ENCODE data around the gene AXIN2. TPM values are rescaled to one million over a fixed set of nuclear protein-coding genes. Genes with fewer than 3 reads are reported as not detected.

Gene AXIN2
- total RNA-seq, 1 experiment from 2014 or later, result 2.4 TPM

DNA sequence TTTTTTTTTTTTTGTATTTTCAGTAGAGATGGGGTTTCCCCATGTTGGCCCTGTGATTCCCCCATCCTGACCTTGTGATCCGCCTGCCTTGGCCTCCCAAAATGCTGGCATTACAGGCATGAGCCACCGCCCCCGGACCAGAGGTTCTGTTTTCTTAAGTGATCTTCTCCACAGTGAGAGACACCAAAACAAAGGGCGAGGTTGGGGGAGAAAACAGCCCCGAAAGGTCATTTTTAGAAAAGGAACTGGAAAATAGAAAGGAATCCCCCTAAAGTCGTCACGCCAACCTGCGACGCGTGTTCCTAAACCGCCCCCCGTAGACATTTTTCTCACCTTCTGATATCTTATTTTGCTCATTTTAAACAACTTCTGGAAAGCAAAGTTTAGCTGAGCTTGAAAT lies 6.1 kb upstream of the AXIN2 start:
- no peak overlapping the region for H3K4me3 ChIP-seq (ENCODE audit: low read depth in 2 of 2, low read length in 2 of 2)
- no peak for ATAC-seq
- no peaks in the 10 kb centered on the region for H3K36me3 ChIP-seq (ENCODE audit: control insufficient read depth, insufficient read depth, low read length)
- H3K9me3 ChIP-seq (ENCODE audit: control insufficient read depth, insufficient read depth, low read depth, low read length), result no peaks in the 10 kb centered on the region
- CTCF ChIA-PET, result no interaction called here
- no peaks in the 10 kb centered on the region for H3K27me3 ChIP-seq (ENCODE audit: control insufficient read depth, insufficient read depth, low read length)
- no TSS peak for BruUV-seq (replicated peaks)
- H3K4me1 ChIP-seq (ENCODE audit: control insufficient read depth, insufficient read depth, low read length), result no peaks in the 10 kb centered on the region
- no peak for TF ChIP-seq TCF7L2 (IDR thresholded peaks at IDR 0.05; ENCODE audit: low read depth, low read length)
- TF ChIP-seq, protein P1, sequence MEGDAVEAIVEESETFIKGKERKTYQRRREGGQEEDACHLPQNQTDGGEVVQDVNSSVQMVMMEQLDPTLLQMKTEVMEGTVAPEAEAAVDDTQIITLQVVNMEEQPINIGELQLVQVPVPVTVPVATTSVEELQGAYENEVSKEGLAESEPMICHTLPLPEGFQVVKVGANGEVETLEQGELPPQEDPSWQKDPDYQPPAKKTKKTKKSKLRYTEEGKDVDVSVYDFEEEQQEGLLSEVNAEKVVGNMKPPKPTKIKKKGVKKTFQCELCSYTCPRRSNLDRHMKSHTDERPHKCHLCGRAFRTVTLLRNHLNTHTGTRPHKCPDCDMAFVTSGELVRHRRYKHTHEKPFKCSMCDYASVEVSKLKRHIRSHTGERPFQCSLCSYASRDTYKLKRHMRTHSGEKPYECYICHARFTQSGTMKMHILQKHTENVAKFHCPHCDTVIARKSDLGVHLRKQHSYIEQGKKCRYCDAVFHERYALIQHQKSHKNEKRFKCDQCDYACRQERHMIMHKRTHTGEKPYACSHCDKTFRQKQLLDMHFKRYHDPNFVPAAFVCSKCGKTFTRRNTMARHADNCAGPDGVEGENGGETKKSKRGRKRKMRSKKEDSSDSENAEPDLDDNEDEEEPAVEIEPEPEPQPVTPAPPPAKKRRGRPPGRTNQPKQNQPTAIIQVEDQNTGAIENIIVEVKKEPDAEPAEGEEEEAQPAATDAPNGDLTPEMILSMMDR (IDR thresholded peaks at IDR 0.05), result no peak
- TF ChIP-seq, protein P2, sequence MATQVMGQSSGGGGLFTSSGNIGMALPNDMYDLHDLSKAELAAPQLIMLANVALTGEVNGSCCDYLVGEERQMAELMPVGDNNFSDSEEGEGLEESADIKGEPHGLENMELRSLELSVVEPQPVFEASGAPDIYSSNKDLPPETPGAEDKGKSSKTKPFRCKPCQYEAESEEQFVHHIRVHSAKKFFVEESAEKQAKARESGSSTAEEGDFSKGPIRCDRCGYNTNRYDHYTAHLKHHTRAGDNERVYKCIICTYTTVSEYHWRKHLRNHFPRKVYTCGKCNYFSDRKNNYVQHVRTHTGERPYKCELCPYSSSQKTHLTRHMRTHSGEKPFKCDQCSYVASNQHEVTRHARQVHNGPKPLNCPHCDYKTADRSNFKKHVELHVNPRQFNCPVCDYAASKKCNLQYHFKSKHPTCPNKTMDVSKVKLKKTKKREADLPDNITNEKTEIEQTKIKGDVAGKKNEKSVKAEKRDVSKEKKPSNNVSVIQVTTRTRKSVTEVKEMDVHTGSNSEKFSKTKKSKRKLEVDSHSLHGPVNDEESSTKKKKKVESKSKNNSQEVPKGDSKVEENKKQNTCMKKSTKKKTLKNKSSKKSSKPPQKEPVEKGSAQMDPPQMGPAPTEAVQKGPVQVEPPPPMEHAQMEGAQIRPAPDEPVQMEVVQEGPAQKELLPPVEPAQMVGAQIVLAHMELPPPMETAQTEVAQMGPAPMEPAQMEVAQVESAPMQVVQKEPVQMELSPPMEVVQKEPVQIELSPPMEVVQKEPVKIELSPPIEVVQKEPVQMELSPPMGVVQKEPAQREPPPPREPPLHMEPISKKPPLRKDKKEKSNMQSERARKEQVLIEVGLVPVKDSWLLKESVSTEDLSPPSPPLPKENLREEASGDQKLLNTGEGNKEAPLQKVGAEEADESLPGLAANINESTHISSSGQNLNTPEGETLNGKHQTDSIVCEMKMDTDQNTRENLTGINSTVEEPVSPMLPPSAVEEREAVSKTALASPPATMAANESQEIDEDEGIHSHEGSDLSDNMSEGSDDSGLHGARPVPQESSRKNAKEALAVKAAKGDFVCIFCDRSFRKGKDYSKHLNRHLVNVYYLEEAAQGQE (IDR thresholded peaks at IDR 0.05; ENCODE audit: insufficient read depth in 1 of 2, low read depth in 2 of 2, low read length in 1 of 2), result no peak
- no peak for TF ChIP-seq POLR2AphosphoS5 (IDR thresholded peaks at IDR 0.05; ENCODE audit: low read depth, low read length)
- TF ChIP-seq SIN3A (IDR thresholded peaks at IDR 0.05; ENCODE audit: borderline replicate concordance, insufficient read depth, low read depth, low read length), result no peak
- intact Hi-C loops (cut with micrococcal nuclease; ENCODE audit: unreplicated experiment), result no loop called here
- DNase-seq (ENCODE audit: low read depth, low spot score), result no peak
- POLR2A ChIA-PET, result no interaction called here
- H3K27ac ChIP-seq (ENCODE audit: low read length), result no peak overlapping the region
- in situ Hi-C loops (cut with HindIII; ENCODE audit: low pct_unique_long_range_greater_than_20kb, low sequenced_read_pairs), result no loop called here

DNA sequence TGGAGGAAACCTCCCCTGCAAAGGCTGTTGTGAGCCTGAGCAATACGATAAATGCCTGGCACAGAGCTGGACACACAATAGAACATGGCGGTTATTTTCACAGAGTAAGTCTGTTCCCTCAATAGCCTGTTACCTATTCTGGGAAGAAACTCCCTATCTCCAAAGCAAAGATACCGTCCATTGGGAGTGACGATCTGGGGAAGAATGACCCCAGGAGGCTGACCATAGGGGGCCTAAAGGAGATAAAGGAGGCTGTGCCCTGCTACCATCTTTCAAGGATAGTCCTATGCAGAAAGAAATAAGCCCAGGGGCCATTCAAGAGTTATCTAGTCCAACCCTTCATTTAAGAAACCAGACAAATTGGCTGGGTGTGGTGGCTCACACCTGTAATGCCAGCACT lies 4.1 kb upstream of the AXIN2 start:
- Histone ChIP-seq H3K4me1 (ENCODE audit: control insufficient read depth, insufficient read depth, low read length) (no peaks in the 10 kb centered on the region; the same call in 1 of the 2 replicates), H3K27ac (ENCODE audit: low read length) (no peak overlapping the region), H3K9me3 (ENCODE audit: control insufficient read depth, insufficient read depth, low read depth, low read length) (no peaks in the 10 kb centered on the region), H3K27me3 (ENCODE audit: control insufficient read depth, insufficient read depth, low read length) (no peaks in the 10 kb centered on the region), H3K36me3 (ENCODE audit: control insufficient read depth, insufficient read depth, low read length) (no peaks in the 10 kb centered on the region), H3K4me3 (ENCODE audit: low read depth in 2 of 2, low read length in 2 of 2) (no peak overlapping the region)
- BruUV-seq (replicated peaks), result no TSS peak
- TF ChIP-seq TCF7L2 (IDR thresholded peaks at IDR 0.05; ENCODE audit: low read depth, low read length) (no peak), POLR2AphosphoS5 (IDR thresholded peaks at IDR 0.05; ENCODE audit: low read depth, low read length) (no peak), SIN3A (IDR thresholded peaks at IDR 0.05; ENCODE audit: borderline replicate concordance, insufficient read depth, low read depth, low read length) (no peak)
- TF ChIP-seq, protein P1 (IDR thresholded peaks at IDR 0.05), result no peak
- TF ChIP-seq, protein P2 (IDR thresholded peaks at IDR 0.05; ENCODE audit: insufficient read depth in 1 of 2, low read depth in 2 of 2, low read length in 1 of 2), result no peak
- CTCF ChIA-PET, result no interaction called here
- POLR2A ChIA-PET, result no interaction called here
- in situ Hi-C loops (cut with HindIII; ENCODE audit: low pct_unique_long_range_greater_than_20kb, low sequenced_read_pairs) (no loop called here), intact Hi-C loops (cut with micrococcal nuclease; ENCODE audit: unreplicated experiment) (no loop called here)
- no peak for ATAC-seq
- DNase-seq (ENCODE audit: low read depth, low spot score), result no peak
